ENCODE data around the gene RFX2.

The RFX2 gene

GRCh38 chr19:6063576-6064335 lies 46.5 kb downstream of the RFX2 start:
- no peak for TF ChIP-seq CTCF (IDR thresholded peaks at IDR 0.05)
- Histone ChIP-seq H3K36me3 (no peaks in the 10 kb centered on the region), H3K4me3 (no peak overlapping the region), H3K27ac (peak overlapping the region; percentile 83 to 96), H3K4me1 (peaks cover 6 to 100% (median 60%) of the 10 kb centered on the region in 4 donors), H3K27me3 (no peaks in the 10 kb centered on the region), H3K9me3 (no peaks in the 10 kb centered on the region)
- intact Hi-C loops (cut with DNase I; ENCODE audit: low total_unique reads), result no loop called here
- DNase-seq, result peak in 1 of 2 donors; percentile 63

GRCh38 chr19:6062961-6063575 lies 47.2 kb downstream of the RFX2 start:
- no peak for TF ChIP-seq CTCF (IDR thresholded peaks at IDR 0.05)
- Histone ChIP-seq H3K4me3 (no peak overlapping the region), H3K9me3 (no peaks in the 10 kb centered on the region), H3K4me1 (peaks cover 7 to 100% (median 58%) of the 10 kb centered on the region in 4 donors), H3K27me3 (no peaks in the 10 kb centered on the region), H3K36me3 (no peaks in the 10 kb centered on the region), H3K27ac (peak overlapping the region; percentile 83 to 96)
- peak in 1 of 2 donors; percentile 59 for DNase-seq
- intact Hi-C loops (cut with DNase I; ENCODE audit: low total_unique reads), result no loop called here

- Histone ChIP-seq H3K4me3 (no peak overlapping the region), H3K9me3 (no peaks in the 10 kb centered on the region), H3K27me3 (no peaks in the 10 kb centered on the region), H3K36me3 (no peaks in the 10 kb centered on the region), H3K27ac (peak overlapping the region; percentile 83 to 96), H3K4me1 (peaks cover 11 to 100% (median 58%) of the 10 kb centered on the region in 4 donors)
- peak; percentile 74 to 79 for DNase-seq
- intact Hi-C loops (cut with DNase I; ENCODE audit: low total_unique reads), result no loop called here
- no peak for TF ChIP-seq CTCF (IDR thresholded peaks at IDR 0.05)
Observed at GRCh38 chr19:6062274-6062673, 48.0 kb downstream of the RFX2 start.

GRCh38 chr19:6061376-6062130 lies 48.7 kb downstream of the RFX2 start:
- peak overlapping the region; percentile 83 to 96 for H3K27ac ChIP-seq
- peak; percentile 81 to 90 for DNase-seq
- intact Hi-C loops (cut with DNase I; ENCODE audit: low total_unique reads), result no loop called here
- H3K4me1 ChIP-seq, result peaks cover 11 to 100% (median 58%) of the 10 kb centered on the region in 4 donors
- no peaks in the 10 kb centered on the region for H3K9me3 ChIP-seq
- TF ChIP-seq CTCF (IDR thresholded peaks at IDR 0.05), result no peak
- no peaks in the 10 kb centered on the region for H3K36me3 ChIP-seq
- H3K27me3 ChIP-seq, result no peaks in the 10 kb centered on the region
- H3K4me3 ChIP-seq, result no peak overlapping the region

GRCh38 chr19:6060600-6061375 lies 49.5 kb downstream of the RFX2 start:
- DNase-seq, result peak in 1 of 2 donors; percentile 71
- Histone ChIP-seq H3K4me3 (no peak overlapping the region), H3K27me3 (no peaks in the 10 kb centered on the region)

More at GRCh38 chr19:6060600-6061375, 49.5 kb downstream of the RFX2 start:
- Histone ChIP-seq H3K9me3 (no peaks in the 10 kb centered on the region), H3K4me1 (peaks cover 7 to 100% (median 56%) of the 10 kb centered on the region in 4 donors), H3K27ac (peak overlapping the region; percentile 83 to 96), H3K36me3 (no peaks in the 10 kb centered on the region)
- intact Hi-C loops (cut with DNase I; ENCODE audit: low total_unique reads), result no loop called here
- TF ChIP-seq CTCF (IDR thresholded peaks at IDR 0.05), result no peak

All from tibial artery (tissue), 4 donors.